Panc1 (cell line): ENCODE data around the gene SH3D21.

Source experiments
- POLR2AphosphoS5 ChIP-seq: IDR thresholded peaks from 2 replicates; pipeline ENCODE4 v1.6.1; 2012; ENCODE audit warnings: mild to moderate bottlenecking, low read depth, low read length, moderate library complexity
- TF ChIP-seq, protein P1 (sequence below): fragments of 450-650 bp; IDR thresholded peaks from 2 replicates; pipeline ENCODE4 v1.5.1; 2017; ENCODE audit warnings: mild to moderate bottlenecking

DNA sequence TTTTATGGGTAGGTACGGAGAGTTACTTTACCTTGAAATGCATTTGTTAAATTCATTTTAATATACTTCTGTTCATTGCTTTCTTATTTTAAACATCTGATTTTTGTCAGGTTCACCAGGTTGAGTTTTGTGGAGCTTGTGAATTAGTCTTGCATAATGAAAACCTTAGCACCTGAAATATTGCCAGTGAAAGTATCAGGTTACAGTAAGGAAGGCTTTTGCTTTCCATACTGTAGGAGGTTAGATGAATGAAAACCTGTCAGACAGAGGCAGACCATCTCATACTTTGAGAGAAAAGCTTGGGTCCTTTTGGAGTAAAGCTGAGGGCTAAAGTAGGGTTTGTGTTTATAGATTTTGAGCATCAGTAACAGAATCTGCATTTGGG lies 47.2 kb upstream of the SH3D21 start:
- no peak for TF ChIP-seq POLR2AphosphoS5
- TF ChIP-seq, protein P1, sequence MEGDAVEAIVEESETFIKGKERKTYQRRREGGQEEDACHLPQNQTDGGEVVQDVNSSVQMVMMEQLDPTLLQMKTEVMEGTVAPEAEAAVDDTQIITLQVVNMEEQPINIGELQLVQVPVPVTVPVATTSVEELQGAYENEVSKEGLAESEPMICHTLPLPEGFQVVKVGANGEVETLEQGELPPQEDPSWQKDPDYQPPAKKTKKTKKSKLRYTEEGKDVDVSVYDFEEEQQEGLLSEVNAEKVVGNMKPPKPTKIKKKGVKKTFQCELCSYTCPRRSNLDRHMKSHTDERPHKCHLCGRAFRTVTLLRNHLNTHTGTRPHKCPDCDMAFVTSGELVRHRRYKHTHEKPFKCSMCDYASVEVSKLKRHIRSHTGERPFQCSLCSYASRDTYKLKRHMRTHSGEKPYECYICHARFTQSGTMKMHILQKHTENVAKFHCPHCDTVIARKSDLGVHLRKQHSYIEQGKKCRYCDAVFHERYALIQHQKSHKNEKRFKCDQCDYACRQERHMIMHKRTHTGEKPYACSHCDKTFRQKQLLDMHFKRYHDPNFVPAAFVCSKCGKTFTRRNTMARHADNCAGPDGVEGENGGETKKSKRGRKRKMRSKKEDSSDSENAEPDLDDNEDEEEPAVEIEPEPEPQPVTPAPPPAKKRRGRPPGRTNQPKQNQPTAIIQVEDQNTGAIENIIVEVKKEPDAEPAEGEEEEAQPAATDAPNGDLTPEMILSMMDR = no peak
